ENCODE data around the gene NME5. TPM values are rescaled to one million over a fixed set of nuclear protein-coding genes. Genes with fewer than 3 reads are reported as not detected.
A peak's percentile ranks its signal among the peaks of the same experiment; 100 is the strongest.

Gene NME5
- total and polyA plus RNA-seq, 9 of the 15 experiments (the other 6 are each of a cell fraction or from before 2014, with no cell fraction given), result not detected

GRCh38 chr5:138177941-138178515, 38.8 kb upstream of the NME5 start:
- peaks cover 57% of the 10 kb centered on the region for H3K79me2 ChIP-seq (ENCODE audit: control insufficient read depth, insufficient read depth, low read length)
- intact Hi-C loops (cut with micrococcal nuclease), result no loop called here
- peaks cover 0 to 5% of the 10 kb centered on the region in 2 experiments; a peak in 1 of 5 replicates for H3K4me1 ChIP-seq (replicated peaks in 1 of 2; ENCODE audit: control insufficient read depth in 2 of 2, insufficient read depth in 2 of 2, low read length in 2 of 2)
- peak overlapping the region; percentile 63 for H3K4me3 ChIP-seq
- ChIA-PET POLR2A (interaction anchor here (0.6 to 4.6 kb wide), 9 partner anchors 10 to 177 kb away, joined by 3 to 34 read pairs (median 3); partner anchors contain the start of genes CDC25C and FAM53C), CTCF (ENCODE audit: low intra/inter-chr PET ratio) (no interaction called here)
- H2AFZ ChIP-seq (ENCODE audit: low read depth, low read length), result peak overlapping the region; percentile 99
- no peaks in the 10 kb centered on the region for H4K20me1 ChIP-seq (replicated peaks; ENCODE audit: control insufficient read depth, insufficient read depth, low read length)
- 0% methylated on average over 16 of the region's 16 CpGs for WGBS (ENCODE audit: insufficient coverage, low coverage, missing lambda C conversion rate)
- peak overlapping the region; percentile 95 for H3K4me2 ChIP-seq (ENCODE audit: insufficient read depth, low read length)
- BruUV-seq (replicated peaks), result TSS peak; percentile 82
- H3K9me1 ChIP-seq (ENCODE audit: control insufficient read depth, insufficient read depth, low read length), result no peaks in the 10 kb centered on the region
- H3K27ac ChIP-seq (ENCODE audit: extremely low read depth, low read depth, low read length), result peak overlapping the region; percentile 99
- H3K27me3 ChIP-seq (ENCODE audit: control insufficient read depth in 2 of 2, insufficient read depth in 2 of 2, low read length in 2 of 2), result no peaks in the 10 kb centered on the region
- peak overlapping the region; percentile 90 to 97; a peak in 3 of 4 replicates for H3K9ac ChIP-seq (ENCODE audit: insufficient read depth in 1 of 2, low read depth in 2 of 2, low read length in 2 of 2)
- DNase-seq (ENCODE audit: extremely low read depth in 1 of 4, low spot score in 3 of 4) (peak; percentile 56 to 67 (median 62)), FAIRE-seq (peak; percentile 48), ATAC-seq (peak; percentile 66)
- in situ Hi-C loops (cut with MboI), result loop anchor here (25.0 kb wide), 1 partner anchor 234 kb away; no protein-coding TSS in a partner anchor
- peaks cover 60% of the 10 kb centered on the region for H3K36me3 ChIP-seq (ENCODE audit: control insufficient read depth, insufficient read depth, low read length)
- no peaks in the 10 kb centered on the region for H3K9me3 ChIP-seq (replicated peaks; ENCODE audit: control insufficient read depth, insufficient read depth, low read depth, low read length)
- TF ChIP-seq ZNF740 (CRISPR knock-in tag; IDR thresholded peaks at IDR 0.05), result no peak
- no peak for TF ChIP-seq ZNF740 (tag; IDR thresholded peaks at IDR 0.05)
- no peak; a peak in 2 of 4 replicates for TF ChIP-seq SIN3A (IDR thresholded peaks at IDR 0.05; ENCODE audit: borderline replicate concordance in 2 of 2, control insufficient read depth in 1 of 2, low read depth in 2 of 2, low read length in 2 of 2)
- TF ChIP-seq E2F6 (IDR thresholded peaks at IDR 0.05; ENCODE audit: borderline replicate concordance in 1 of 2, extremely low read depth in 1 of 2, insufficient read depth in 1 of 2, insufficient read length in 1 of 2, low read depth in 1 of 2, low read length in 1 of 2, poor library complexity in 1 of 2, severe bottlenecking in 1 of 2), result no peak
- no peak for TF ChIP-seq ZNF232 (CRISPR knock-in tag; IDR thresholded peaks at IDR 0.05)
- no peak for TF ChIP-seq NEUROD1 (IDR thresholded peaks at IDR 0.05; ENCODE audit: borderline replicate concordance, low read depth, low read length, partially characterized antibody)
- no peak for TF ChIP-seq SRF (CRISPR knock-in tag; IDR thresholded peaks at IDR 0.05)
- no peak for TF ChIP-seq ZNF184 (CRISPR knock-in tag; IDR thresholded peaks at IDR 0.05)
- no peak for TF ChIP-seq ZNF133 (CRISPR knock-in tag; IDR thresholded peaks at IDR 0.05)
- TF ChIP-seq HCFC1 (IDR thresholded peaks at IDR 0.05; ENCODE audit: low read depth, low read length), result no peak
- no peak for TF ChIP-seq SNRNP70 (optimal IDR thresholded peaks at IDR 0.05; ENCODE audit: low read depth, low read length)
- TF ChIP-seq BRF2 (IDR thresholded peaks at IDR 0.05; ENCODE audit: borderline replicate concordance, insufficient read depth, insufficient read length), result no peak
- peak; percentile 87 to 94 for TF ChIP-seq FOXK2 (conservative IDR thresholded peaks at IDR 0.05 in 1 of 2, IDR thresholded peaks at IDR 0.05 in 1 of 2; ENCODE audit: low read depth in 2 of 2)
- no peak for TF ChIP-seq MBD1 (CRISPR knock-in tag; IDR thresholded peaks at IDR 0.05)
